NCI-H446 (cell line): ENCODE data around the gene VSTM2L.
"Not testable (repeated sequence)": the region's sequence is repeated elsewhere in the genome, so short reads cannot be mapped to it uniquely, and the experiment has no call there.

Experiments
- DNase-seq, 2 experiments: peaks; one replicate each; lab custom pipeline; 2025; lab: John Stamatoyannopoulos, UW

The VSTM2L gene, protein sequence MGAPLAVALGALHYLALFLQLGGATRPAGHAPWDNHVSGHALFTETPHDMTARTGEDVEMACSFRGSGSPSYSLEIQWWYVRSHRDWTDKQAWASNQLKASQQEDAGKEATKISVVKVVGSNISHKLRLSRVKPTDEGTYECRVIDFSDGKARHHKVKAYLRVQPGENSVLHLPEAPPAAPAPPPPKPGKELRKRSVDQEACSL

DNA sequence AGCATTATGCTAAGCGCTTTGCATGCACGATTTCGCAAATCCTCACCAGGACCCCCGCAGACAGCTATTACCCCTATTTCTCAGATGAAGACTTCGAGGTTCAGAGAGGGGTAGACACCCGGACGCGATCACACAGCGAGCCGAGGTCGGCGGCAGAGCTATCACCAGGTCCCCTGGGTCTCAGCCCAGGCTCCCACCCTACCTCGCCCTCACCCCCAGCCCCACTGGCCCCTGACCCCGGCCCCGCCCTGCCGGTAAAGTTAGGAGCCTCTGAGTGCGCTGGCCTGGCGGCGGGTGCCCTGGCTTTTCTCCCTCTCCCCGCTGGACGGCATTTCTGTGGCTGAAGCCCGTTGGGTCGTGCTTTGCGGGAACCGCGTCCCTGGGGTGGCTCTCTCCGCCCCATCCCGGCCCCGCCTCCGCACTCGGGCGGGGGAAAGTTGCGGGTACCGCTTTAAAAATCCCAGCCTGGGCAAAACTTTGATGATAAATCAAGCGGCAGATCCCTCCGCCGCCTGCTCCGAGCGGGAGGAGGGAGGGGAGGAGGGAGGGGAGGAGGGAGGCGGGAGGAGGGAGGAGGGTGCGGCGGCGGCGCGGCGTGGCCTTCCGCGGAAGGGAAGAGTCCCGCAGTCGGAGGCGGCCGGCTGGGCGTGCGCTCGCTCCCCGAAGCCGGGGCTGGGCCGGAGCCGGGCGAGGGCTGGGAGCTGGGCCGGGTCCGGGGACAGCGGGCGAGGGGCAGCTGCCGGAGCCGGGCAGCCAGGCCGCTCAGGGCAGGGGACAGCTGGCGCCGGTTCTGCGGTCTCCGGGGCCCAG lies at the start of gene VSTM2L:
Gene VSTM2L (plus strand): TSS at position 624 of the 810 bp plus-strand sequence. CDS start 224 bp downstream, outside the sequence.
- peak in 1 of 2 experiments; percentile 9 for DNase-seq

DNA sequence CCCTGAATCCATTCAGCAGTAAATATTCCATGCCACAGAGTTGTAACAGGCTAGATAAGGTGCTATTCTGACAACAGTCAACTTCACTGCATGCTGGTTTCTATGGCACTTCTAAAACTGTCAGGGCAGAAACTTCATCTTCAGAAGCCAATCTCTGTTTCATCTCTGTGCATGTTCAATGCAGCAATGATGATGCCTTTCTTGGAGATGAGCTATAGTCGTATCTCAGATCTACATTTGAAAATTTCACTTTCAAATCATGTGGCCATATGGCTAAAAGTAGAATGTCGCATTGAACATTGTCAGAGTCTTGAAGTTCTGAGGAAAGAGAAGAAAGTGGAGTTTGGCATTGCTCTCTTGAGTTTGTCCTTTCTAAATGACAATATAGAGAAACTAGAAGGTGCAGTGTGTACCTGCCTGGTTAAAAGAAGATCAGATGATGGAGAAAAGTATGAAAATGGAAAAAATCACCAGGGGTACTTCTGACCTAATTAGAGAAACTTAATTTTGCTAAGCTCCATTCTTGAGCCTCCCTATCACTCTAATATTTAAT lies 49.0 kb upstream of the VSTM2L start:
- DNase-seq, result no peak

DNA sequence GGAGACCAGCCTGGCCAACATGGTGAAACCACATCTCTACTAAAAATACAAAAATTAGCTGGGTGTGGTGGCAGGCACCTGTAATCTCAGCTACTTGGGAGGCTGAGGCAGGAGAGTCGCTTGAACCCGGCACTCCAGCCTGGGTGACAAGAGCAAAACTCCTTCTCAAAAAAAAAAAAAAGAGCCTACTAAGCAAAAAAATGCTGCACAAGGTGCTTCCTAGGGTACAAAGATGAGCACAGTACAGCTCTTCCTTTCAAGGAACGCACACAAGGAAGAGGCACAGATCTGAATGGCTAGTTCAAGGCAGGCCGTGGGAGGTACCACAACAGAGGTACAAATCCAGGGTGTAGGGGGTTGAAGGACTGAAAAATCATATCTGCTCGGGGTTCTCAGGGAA lies 46.9 kb upstream of the VSTM2L start:
- DNase-seq, result not testable (repeated sequence)

DNA sequence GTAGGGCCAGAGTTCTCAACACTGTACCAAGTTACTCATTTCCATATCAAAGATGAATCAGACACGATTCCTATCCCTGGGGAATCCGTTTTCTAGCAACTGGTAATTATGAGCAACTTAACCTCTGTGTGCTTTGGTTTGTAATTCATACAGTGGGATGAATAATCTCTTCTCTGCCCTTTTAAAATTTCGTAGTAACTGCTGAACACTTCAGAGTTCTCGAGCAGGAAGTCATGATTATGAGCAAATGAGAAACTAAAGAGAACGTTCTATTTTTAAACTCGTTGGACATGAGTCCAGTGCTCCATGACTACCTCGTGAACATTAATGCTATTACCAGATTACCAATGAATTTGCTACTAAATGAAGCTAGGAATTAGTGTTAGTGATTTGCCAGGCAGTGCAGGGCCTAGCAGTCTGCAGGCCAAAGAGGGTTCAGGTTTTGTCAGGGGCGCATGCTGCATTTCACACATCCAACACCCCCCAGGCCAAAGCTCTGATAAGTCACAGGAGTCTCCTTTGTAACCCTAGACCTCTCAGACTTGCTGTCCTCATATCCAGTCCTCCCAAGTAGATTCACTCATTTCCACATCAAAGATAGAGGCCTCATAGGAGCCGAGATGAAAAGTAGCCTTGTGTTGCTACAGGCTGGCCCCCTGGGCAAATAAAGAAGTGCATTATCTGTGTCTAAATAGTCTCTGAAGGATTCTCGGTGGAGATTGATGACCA lies 45.8 kb upstream of the VSTM2L start:
- DNase-seq, result no peak

DNA sequence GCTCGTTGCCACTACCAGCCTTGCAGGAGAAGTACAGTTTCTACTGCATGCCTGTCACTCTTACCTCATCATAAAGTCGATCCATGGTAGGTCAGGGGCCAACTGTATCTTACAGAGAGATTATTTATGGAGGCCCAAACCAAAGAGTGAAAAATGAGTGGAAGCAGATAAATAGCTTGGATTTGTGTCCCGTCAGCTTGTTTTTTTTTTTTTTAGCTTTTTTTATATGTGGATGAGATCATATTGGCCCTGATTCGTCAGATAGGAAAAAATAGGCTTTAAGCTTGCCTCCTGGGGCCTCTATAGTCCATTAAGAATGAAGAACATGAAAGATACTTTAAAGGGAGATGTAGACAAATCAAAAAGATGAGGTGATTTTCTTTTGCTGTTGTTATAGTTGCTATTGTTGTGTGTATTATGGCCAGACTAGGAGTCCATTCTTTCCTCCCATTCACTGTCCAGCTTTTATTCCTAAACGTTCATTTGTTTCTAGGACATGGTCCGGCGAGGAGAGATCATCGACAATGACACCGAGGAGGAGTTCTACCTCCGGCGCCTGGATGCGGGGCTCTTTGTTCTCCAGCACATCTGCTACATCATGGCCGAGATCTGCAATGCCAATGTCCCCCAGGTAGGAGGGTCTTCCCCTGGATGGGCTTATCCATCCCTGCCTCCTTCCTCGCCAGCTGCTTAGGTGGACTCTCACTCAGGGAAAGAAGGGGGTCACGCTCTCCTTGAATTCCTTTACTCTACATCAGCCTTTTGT lies 43.3 kb upstream of the VSTM2L start:
- DNase-seq, result no peak

DNA sequence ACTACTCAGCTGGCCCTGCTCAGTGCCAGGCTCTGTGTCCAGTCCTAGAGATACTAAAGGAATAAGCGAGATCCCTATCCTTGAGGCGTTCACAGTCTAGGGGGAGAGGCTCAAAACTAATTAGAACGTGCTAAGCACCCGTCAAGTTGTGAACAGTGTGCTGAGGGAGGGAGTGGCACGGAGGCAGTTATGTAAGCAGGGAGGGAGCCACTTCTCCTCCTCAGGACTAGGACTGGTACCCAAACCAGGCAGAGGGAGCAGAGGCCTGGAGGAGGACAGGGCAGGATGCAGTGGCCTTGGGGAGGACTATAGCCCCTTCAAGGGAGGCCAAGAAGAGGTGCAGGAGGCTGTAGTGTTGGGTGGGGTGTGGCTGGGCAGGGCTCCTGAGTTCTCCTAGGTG lies 39.6 kb upstream of the VSTM2L start:
- DNase-seq, result no peak

DNA sequence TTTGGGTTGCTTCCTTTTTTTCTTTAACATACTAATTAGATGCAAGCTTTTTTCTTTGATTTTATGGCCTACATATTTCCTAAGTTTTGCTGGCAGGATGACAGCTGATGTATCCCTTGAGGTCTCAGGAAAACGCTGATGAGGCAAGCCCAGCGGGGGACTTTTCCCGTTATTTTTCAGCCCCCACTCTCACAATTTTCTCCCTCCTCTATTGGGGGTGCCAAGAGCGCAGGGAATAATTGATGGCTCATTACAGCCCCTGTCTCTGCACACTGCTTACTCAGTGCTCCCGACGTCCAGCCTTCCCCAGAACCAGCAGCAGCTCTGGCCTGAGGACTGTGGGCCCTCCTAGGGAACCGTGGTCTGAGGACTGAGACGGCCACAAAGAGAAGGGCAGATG lies 38.6 kb upstream of the VSTM2L start:
- DNase-seq, result no peak

DNA sequence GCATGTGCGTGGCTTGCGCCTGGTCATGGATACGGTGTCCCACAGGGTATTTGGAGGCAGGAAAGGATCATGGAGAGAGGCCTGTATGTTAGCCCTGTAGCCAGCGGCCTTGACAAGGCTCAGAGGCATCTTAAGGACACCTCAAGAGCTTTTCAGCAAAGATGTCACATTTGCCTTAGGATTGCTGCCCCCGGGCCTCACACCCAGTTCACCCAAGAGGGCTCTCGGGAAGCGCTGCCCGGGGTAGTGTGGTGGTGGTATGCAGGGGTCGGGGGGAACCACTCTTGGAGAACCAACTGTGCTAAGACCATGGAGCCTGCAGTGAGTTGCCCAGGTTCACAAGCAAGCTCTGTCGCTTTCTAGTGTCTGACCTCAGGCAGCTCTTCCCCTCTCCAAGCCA lies 36.9 kb upstream of the VSTM2L start:
- no peak for DNase-seq

DNA sequence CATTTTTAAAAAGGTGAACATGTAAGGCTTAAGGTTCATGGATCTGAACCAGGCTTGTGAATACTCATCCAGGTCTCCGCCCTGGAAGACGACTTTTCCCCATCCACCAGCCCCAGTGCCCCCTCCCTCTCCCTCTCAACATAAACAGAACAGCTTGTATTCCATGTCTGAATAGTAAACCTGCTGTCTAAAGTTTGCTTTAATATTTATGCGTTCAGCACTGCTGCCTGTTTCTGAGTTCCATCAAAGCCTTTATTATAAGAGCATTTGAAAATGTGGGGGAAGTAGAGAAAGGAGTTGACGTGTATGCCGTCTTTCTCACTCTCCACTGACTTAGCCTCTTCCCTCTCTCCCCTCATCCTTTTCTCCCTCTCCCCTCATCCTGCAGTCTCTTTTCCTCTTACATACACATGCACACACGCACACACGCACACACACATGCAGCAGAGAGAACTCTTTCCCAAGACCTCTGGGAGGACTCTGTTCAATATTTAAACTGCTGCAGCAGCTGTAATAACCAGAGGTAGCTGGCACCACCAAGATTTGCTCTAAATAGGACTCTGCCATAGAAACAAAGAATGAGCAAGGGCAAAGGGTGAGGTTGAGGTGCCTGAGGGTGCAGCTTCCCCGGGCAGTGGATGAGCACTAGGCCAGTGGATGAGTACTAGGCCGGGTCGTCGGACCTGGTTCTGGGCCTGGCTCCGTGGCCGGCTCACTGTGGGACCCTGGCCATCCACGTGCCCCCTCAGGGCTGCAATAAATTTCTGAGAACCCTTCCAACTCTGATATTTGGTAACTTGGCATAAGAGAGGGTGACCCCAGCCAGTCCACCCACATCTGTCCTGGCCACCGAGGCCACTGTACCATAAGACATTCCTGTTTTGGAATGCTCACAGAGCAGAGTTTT lies 35.4 kb upstream of the VSTM2L start:
- no peak for DNase-seq

DNA sequence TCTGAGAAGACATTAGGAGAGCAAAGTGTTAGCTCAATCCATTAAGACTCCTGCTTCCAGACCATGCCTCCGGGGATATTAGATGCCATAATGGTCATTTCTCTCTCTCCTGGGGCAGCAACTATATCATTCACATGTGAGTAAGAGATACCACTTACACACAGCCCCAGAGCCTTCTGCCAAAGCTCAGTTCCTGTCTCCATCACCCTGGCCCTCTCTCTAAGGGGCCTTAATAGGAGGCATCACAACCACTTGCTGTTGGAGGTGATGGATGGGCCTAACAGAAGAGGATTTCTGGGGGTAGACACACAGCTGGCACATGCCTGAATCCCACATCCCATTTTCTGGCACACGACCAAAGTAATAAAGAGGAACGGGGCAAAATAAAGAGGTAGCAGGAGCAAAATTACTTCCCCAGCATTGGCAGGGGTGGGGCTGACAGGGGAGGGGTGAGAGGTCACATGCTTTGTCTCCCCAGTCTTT lies 34.0 kb upstream of the VSTM2L start:
- DNase-seq, result no peak

DNA sequence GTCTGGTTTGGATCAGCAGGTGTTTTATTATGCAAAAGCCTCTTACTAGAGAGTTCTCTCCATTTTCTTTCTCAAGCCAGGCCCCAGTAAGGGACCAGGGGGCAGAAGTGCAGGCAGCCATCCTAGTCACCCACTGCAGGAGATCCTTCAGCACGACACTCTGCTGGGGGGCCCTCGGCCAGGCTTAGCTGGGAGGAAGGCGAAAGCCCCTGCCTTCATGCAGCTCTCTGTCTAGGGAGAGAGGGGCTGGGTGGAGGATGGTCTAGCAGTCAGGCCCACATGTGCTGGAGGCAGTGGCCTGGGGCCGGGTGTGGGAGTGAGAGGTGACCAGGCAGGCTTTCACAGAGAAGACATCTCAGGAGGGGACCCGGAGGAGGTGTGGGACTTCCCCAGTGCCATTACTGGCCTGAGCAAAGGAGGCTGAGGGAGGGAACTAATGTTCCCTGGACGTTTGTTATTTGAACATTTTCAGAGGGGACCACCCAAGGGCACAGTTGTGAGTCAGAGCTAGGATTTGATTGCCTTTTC lies 33.5 kb upstream of the VSTM2L start:
- DNase-seq, result no peak

DNA sequence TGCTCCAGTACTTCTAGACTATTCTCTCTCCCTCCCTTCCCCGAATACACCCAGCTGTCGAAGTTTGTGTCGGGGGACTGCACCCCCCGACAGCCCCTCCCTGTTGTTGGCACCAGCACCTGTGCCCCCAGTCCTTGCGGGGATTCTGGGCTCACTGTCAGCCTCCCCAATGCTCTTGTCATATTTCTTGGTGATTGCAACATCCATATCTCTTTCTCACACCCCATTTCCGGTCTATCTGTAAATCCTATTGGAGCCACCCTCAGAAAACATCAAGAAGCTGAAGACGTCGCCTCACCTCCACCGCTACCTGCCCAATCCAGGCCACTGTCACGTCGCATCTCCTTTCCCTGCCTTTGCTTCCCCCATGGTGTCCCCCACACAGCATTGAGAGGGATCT lies 32.6 kb upstream of the VSTM2L start:
- no peak for DNase-seq

DNA sequence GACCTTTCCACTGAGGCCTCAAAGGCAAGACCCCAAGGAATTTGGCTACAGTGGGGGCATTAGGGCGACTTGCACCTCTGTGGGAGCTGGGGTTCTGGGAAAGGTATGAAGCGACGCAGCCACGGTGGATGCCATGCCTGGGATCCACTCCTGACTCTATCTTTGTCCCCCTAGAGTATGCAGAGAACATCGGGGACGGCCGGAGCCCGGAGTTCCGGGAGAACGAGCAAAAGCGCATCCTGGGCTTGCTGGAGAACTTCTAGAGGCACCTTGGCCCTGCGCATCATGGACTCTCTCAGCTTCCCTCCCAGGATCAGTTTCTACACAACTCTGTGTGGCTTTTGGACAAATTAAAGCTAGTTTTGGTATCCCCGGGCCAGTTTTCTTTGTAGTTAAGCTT lies 31.2 kb upstream of the VSTM2L start:
- DNase-seq, result no peak

DNA sequence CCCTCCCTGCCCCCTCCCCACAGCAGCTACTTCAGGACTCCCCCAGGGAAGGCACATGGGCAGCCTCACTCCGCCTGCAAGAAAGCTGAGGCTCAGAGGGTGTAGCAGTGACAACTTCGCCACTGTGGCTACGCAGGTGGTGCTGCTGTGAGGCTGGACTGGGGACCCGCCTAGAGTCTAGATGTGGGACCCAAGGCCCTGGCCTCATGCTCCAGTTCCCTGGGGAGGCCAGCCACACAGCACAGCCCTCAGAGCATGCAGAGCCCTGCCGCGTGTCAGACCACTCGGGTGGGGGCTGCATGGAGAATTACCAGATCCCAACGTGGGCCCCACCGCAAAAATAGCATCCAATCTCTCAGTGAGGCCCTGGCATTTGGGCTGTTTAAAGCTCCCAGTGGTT lies 30.8 kb upstream of the VSTM2L start:
- no peak for DNase-seq

DNA sequence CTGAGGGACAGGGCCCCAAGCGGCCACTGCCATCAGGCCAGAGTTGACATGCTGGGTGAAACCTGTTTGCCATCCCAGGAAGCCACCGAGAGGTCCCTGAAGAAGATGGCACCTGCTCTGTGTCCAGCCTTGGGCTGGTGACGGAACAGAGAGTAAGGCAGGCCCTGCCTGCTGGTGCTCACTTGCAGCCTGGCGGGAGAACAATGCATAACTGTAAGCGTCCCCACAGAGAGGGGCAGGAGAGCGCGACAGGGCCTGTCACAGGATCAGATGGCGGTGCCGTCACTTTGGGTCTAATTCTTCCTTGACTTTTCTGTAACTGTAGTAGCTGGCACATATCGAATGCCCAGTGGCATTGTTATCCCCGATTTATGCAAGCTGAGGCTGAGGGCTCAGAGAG lies 29.0 kb upstream of the VSTM2L start:
- no peak for DNase-seq

DNA sequence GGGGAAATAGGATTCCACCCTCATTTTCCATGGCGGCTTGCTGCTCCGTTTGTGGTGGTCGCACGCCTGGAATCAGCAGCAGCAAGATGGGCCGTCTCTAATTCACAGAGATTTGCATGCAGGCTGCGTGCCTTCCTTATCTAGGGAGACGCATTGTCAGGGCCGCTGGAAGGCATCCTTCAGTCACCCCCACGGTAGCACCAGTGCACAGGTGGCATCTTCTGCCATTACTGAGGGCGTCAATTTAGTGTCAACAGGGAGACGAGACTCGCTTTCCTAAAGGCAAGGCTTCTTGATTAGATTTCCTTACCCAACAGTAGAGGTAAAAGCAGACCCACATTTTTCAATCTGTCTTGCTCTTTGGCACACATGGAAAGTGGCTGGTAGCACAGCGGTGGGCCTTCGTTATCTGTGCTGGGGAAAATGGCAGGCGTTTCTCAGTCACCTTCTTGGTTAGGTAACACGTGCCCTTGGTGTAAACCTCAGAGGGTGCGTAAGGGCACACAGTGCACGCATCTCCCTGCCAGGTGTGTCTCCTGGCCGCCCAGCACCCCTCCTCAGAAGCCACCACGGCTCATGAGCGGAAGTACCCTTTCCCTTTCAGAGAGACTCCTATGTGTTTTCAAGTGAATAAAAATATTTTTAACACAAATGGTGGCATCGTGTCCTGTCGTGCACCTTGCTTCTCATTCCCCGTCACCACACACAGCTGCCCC lies 27.3 kb upstream of the VSTM2L start:
- no peak for DNase-seq

DNA sequence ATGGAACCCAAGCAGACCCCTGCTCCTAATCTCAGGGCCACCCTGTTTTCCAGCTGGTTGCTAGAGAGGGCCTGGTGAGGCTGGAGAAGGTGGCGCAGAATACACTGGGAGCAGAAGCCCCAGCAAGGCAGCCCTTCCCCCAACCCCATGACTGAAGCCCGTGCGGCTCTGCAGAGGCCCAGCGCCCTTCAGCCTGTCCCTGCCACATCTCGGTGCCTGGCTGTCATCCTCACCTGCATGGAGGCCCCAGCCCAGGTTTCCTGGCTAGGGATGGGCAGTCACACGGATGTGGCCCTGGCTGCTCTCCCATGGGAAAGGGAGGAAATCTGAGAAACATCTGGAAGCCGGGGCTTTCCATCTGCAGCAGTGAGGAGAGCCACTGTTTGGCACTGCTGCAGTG lies 26.1 kb upstream of the VSTM2L start:
- DNase-seq, result no peak

DNA sequence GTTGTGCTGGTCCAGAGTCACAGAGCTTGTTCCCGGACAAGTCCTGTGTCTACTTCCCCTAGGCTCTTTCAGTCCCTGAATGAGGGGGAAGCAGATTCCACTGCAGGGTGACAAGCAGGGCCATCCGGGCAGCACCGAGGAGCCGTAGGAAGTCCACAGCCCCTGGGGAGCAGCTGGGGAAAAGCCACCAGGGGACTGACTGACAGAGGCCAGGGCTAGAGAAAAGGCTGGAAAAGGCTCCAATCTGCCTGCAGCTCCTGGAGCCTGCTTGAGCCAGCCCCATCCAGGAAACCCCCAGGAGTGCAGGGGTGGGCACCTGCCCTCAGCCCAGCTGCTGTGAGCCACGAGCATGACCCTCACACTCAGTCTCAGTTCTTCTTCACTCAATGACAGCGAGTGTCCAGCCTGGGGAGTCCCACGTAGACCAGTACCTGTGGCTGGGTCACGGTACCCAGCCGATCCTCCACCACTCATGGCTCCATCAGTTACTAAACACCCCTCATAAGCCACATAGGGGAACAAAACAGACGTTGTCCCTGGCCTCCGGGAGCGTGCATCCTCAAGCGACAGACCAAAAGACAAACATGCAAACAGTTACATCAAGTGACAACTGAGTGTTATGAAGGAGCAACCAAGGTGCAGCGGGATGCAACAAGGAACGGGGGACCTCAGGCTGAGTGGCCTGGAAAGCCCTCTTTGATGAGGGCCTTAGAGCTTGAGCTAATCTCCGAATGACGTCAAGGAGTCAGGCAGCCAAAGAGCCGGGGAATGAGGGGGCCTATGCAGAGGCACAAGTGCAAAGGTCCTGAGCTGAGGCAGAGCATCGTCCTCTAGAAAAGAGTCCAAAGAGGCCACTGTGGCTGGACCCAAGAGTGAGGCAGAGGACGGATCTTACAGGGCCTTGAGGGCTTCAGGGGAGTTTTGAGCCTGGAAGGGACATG lies 24.8 kb upstream of the VSTM2L start:
- DNase-seq, result no peak
